Hepatocyte (in vitro differentiated cells): Measurements from ENCODE around the gene FMNL2. TPM values are rescaled to one million over a fixed set of nuclear protein-coding genes. Genes with fewer than 3 reads are reported as not detected.
A peak's percentile ranks its signal among the peaks of the same experiment; 100 is the strongest.

Source experiments
- DNase-seq: peaks from one replicate; pipeline ENCODE4 v3.0.0-alpha.2; 2016; ENCODE audit warnings: low spot score
- H2AFZ ChIP-seq: fragments of 200-600 bp; sonication (generic); 2 replicates; pipeline ENCODE4 v1.6.0; 2016; ENCODE audit warnings: antibody characterized with exemption, mild to moderate bottlenecking
- H3K27ac ChIP-seq: fragments of 200-600 bp; sonication (generic); 2 replicates; pipeline ENCODE4 v1.5.1; 2016; ENCODE audit warnings: mild to moderate bottlenecking
- H3K27me3 ChIP-seq: fragments of 200-600 bp; sonication (generic); 2 replicates; pipeline ENCODE4 v1.6.1; 2016
- H3K36me3 ChIP-seq: fragments of 200-600 bp; sonication (generic); replicated peaks from 2 replicates; pipeline ENCODE4 v1.5.1; 2016; ENCODE audit warnings: low read depth; ENCODE audit not compliant: insufficient read depth
- H3K4me1 ChIP-seq: fragments of 200-600 bp; sonication (generic); 2 replicates; pipeline ENCODE4 v1.5.1; 2016; ENCODE audit warnings: mild to moderate bottlenecking, moderate library complexity; ENCODE audit not compliant: insufficient read depth
- H3K4me2 ChIP-seq: fragments of 200-600 bp; sonication (generic); 2 replicates; pipeline ENCODE4 v1.6.0; 2016
- H3K4me3 ChIP-seq: fragments of 200-600 bp; sonication (generic); 2 replicates; pipeline ENCODE4 v1.5.1; 2016; ENCODE audit warnings: mild to moderate bottlenecking
- H3K79me2 ChIP-seq: fragments of 200-600 bp; sonication (generic); 2 replicates; pipeline ENCODE4 v1.6.0; 2017; ENCODE audit warnings: mild to moderate bottlenecking
- H3K9me2 ChIP-seq: fragments of 200-600 bp; sonication (generic); replicated peaks from 2 replicates; pipeline ENCODE4 v1.6.0; 2017; ENCODE audit warnings: mild to moderate bottlenecking; ENCODE audit not compliant: insufficient read depth
- H3K9me3 ChIP-seq: fragments of 200-600 bp; sonication (generic); 2 replicates; pipeline ENCODE4 v1.5.1; 2016; ENCODE audit warnings: low read depth, mild to moderate bottlenecking
- H4K20me1 ChIP-seq: fragments of 200-600 bp; sonication (generic); 2 replicates; pipeline ENCODE4 v1.6.0; 2016; ENCODE audit warnings: mild to moderate bottlenecking; ENCODE audit not compliant: insufficient read depth, poor library complexity, severe bottlenecking
- EZH2 ChIP-seq: fragments of 200-600 bp; sonication (generic); IDR thresholded peaks from 2 replicates; pipeline ENCODE4 v1.6.1; 2016; ENCODE audit warnings: antibody characterized with exemption, mild to moderate bottlenecking, borderline replicate concordance
- EZH2phosphoT487 ChIP-seq: fragments of 200-600 bp; sonication (generic); IDR thresholded peaks from one replicate; pipeline ENCODE4 v1.6.1; 2018; ENCODE audit warnings: antibody characterized with exemption, mild to moderate bottlenecking, low read depth, moderate library complexity; ENCODE audit not compliant: unreplicated experiment, severe bottlenecking
- WGBS: methylation state at CpG from one replicate; pipeline ENCODE4 v1.1.6; 2016; ENCODE audit warnings: low lambda C conversion rate; ENCODE audit errors: missing lambda C conversion rate; 5-methylcytosine and 5-hydroxymethylcytosine counted together
- polyA plus RNA-seq: library from polyadenylated mRNA; unstranded; fragments of >200 nt; fragmentation: Nextera tagmentation; extraction: Ambion mirVana; gene quantifications from 2 replicates; pipeline ENCODE4 v1.2.1, GENCODE V29; 2016
- total RNA-seq: library from RNA; depleted of rRNA; stranded (reverse); fragments of >200 nt; gene quantifications from 2 replicates; pipeline ENCODE4 v1.2.3, GENCODE V29; 2014
- TF ChIP-seq, protein P1 (sequence below): fragments of 200-600 bp; sonication (generic); IDR thresholded peaks from 2 replicates; pipeline ENCODE4 v1.5.1; 2016; ENCODE audit warnings: antibody characterized with exemption, mild to moderate bottlenecking; ENCODE audit not compliant: poor library complexity

FMNL2 gene
- total and polyA plus RNA-seq, 2 experiments from 2014 or later = 11.7 to 53.6 TPM

DNA sequence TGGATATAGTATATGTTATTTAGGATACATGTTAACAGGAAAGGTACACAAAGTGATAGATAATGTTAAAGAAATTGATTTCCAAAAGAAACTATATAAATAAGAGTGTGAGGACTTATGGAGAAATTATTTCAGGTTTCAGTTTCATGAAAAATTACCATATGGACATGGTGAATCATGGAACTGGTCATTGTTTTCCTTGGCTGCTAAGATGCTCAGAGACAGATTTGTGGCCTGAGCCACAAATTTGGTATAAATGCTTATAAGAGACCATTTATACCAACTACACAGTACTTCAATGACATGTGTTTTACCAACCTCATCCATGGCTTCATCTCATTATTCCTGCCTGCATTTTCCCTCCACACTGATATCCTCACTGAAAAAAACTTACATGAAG is 188.1 kb downstream of the FMNL2 start:
- TF ChIP-seq EZH2 = no peak
- H3K4me3 ChIP-seq = no peak overlapping the region
- H3K27ac ChIP-seq = no peak overlapping the region
- no peak overlapping the region for H3K4me2 ChIP-seq
- H3K36me3 ChIP-seq = no peaks in the 10 kb centered on the region
- no peaks in the 10 kb centered on the region for H3K27me3 ChIP-seq
- H3K4me1 ChIP-seq = peaks cover 24% of the 10 kb centered on the region
- peaks cover 60% of the 10 kb centered on the region for H3K79me2 ChIP-seq
- H2AFZ ChIP-seq = no peak overlapping the region
- DNase-seq = no peak
- no peaks in the 10 kb centered on the region for H3K9me2 ChIP-seq
- H4K20me1 ChIP-seq = peaks cover 7% of the 10 kb centered on the region
- H3K9me3 ChIP-seq = no peaks in the 10 kb centered on the region

DNA sequence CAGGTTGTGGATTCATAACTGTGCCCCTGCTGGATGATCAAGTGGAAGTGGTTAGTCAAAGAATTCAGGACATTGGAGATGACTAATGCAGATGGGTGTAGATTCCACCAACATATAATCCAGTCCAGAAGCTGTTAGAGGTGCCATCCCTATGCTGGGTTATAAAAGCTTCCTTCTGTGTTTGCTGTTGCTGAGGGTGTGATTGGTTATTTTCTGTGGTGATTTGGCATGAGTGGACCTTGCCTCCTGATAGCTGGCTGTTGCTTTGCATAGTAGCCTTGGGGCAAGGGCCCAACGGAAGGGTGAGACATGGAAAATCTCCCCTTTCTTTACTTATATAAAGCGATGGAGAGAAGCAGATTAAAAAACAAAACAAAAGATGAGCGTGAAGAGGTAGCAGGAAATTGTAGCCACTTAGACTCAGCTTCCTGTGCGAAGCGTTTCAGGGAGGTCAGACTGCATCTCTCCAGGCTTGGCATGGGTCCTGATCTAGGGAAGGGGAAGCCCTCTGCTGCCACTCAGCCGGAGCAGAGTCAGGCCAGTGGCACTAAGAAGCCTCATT is 190.4 kb downstream of the FMNL2 start:
- Histone ChIP-seq H3K9me2 (no peaks in the 10 kb centered on the region), H3K4me3 (no peak overlapping the region), H3K27me3 (no peaks in the 10 kb centered on the region), H4K20me1 (peaks cover 4% of the 10 kb centered on the region), H3K4me1 (peaks cover 15% of the 10 kb centered on the region), H2AFZ (no peak overlapping the region), H3K4me2 (no peak overlapping the region), H3K79me2 (peaks cover 57% of the 10 kb centered on the region), H3K27ac (no peak overlapping the region), H3K36me3 (no peaks in the 10 kb centered on the region), H3K9me3 (no peaks in the 10 kb centered on the region)
- TF ChIP-seq EZH2phosphoT487 (no peak), EZH2 (no peak)
- TF ChIP-seq, protein P1, sequence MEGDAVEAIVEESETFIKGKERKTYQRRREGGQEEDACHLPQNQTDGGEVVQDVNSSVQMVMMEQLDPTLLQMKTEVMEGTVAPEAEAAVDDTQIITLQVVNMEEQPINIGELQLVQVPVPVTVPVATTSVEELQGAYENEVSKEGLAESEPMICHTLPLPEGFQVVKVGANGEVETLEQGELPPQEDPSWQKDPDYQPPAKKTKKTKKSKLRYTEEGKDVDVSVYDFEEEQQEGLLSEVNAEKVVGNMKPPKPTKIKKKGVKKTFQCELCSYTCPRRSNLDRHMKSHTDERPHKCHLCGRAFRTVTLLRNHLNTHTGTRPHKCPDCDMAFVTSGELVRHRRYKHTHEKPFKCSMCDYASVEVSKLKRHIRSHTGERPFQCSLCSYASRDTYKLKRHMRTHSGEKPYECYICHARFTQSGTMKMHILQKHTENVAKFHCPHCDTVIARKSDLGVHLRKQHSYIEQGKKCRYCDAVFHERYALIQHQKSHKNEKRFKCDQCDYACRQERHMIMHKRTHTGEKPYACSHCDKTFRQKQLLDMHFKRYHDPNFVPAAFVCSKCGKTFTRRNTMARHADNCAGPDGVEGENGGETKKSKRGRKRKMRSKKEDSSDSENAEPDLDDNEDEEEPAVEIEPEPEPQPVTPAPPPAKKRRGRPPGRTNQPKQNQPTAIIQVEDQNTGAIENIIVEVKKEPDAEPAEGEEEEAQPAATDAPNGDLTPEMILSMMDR = no peak
- 91% methylated on average over 6 of the region's 6 CpGs for WGBS
- DNase-seq = no peak

DNA sequence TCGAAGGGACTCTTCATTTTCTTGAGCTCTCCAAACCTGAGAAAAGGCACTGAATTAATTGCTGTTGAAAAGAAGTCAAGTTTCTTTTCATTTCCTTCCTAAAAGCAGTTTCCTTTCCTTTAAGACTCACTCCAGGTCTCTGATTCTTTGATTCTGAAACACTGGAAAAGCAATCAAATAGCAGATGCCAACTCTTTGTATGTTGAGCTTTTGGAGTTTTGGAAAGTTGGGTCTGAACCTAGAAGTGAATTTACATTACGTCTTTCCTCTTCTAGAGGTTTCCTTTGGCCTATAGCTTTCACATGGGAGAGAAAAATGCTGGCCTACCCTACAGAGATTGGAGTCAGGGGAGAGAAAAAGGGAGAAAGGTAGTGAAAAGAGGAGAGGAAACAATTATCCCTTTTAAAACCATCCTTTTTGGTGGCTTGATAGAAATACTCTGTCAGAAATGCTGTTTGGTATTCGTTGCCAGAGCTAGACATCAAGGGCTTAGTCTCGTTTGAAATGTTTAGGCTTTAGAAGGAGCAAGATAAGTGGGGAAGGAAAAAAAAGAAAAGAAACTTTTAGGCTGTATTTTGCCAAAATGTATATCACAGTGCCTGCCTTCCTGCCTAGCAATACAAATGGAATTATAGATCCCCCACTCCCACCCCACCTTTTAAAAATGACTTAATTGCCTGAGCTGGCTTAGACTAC is 194.6 kb downstream of the FMNL2 start:
- no peak for DNase-seq
- WGBS = 64% methylated on average over 4 of the region's 4 CpGs
- H3K27ac ChIP-seq = peak overlapping the region; percentile 9
- H3K36me3 ChIP-seq = no peaks in the 10 kb centered on the region
- H4K20me1 ChIP-seq = peaks cover 4% of the 10 kb centered on the region
- H3K9me2 ChIP-seq = no peaks in the 10 kb centered on the region
- H3K27me3 ChIP-seq = no peaks in the 10 kb centered on the region
- H3K4me2 ChIP-seq = no peak overlapping the region
- peaks cover 6% of the 10 kb centered on the region for H3K4me1 ChIP-seq
- no peak overlapping the region for H3K4me3 ChIP-seq
- no peak overlapping the region for H2AFZ ChIP-seq
- no peak for TF ChIP-seq EZH2phosphoT487
- no peaks in the 10 kb centered on the region for H3K9me3 ChIP-seq
- peaks cover 68% of the 10 kb centered on the region for H3K79me2 ChIP-seq

DNA sequence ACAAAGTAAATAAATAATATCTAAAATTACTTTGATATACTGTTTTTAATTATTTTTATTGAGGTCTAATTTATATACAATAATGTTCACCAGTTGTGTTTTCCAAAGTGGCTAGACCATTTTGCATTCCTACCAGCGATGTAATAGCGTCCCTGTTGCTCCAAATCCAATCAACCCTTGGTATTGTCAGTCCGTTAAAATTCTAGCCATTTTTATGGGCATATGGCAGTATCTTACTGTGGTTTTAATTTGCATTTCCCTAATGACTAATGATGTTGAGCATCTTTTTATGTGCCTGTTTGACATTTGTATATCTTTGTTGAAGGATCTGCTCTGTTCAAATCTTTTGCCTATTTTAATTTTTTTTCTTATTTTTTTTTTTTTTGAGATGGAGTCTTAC is 197.3 kb downstream of the FMNL2 start:
- no peaks in the 10 kb centered on the region for H3K9me3 ChIP-seq
- TF ChIP-seq, protein P1 = no peak
- TF ChIP-seq EZH2 = no peak
- no peak for TF ChIP-seq EZH2phosphoT487
- H3K27me3 ChIP-seq = no peaks in the 10 kb centered on the region
- no peaks in the 10 kb centered on the region for H3K9me2 ChIP-seq
- no peak overlapping the region for H3K4me2 ChIP-seq
- no peaks in the 10 kb centered on the region for H3K36me3 ChIP-seq
- no peak overlapping the region for H2AFZ ChIP-seq
- peaks cover 3% of the 10 kb centered on the region for H4K20me1 ChIP-seq
- no peak for DNase-seq
- WGBS = 61% methylated on average over 3 of the region's 3 CpGs
- H3K4me3 ChIP-seq = no peak overlapping the region
- peaks cover 73% of the 10 kb centered on the region for H3K79me2 ChIP-seq
- H3K4me1 ChIP-seq = peaks cover 8% of the 10 kb centered on the region
- H3K27ac ChIP-seq = no peak overlapping the region
